ENCODE results near the gene LSMEM2.

DNA sequence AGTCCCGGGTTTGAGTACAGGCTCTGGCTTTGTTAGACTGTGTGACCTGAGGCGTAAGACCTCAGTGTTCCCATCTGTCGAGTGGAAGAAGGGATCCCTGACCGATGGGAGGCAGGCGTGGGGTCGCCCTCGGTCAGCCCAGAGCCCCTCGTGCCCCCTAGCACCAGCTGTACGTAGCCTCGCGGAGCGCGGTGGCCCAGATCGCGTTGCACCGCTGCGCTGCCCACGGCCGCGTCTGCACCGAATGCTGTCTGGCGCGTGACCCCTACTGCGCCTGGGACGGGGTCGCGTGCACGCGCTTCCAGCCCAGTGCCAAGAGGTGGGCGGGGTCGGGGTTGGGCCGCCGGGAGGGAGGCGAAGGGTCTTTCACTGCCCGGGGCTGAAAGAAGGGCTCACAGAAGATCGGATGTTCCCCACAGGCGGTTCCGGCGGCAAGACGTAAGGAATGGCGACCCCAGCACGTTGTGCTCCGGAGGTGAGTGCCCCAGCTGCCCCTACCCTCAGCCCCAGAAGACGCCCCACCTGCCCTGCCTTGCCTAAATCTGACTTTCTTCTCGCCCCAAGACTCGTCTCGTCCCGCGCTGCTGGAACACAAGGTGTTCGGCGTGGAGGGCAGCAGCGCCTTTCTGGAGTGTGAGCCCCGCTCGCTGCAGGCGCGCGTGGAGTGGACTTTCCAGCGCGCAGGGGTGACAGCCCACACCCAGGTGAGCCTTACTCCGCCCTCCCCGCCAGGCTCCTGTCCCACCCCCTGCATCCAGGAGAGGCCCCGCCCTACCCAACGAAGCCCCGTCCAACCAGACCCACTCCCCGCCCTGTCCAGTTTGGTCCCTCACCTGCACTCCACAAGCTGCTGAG lies 3.5 kb upstream of the LSMEM2 start:
- no peak for TF ChIP-seq ZNF302 (CRISPR knock-in tag; IDR thresholded peaks at IDR 0.05)
- TF ChIP-seq CBX8 (IDR thresholded peaks at IDR 0.05): no peak
- TF ChIP-seq EP300 (IDR thresholded peaks at IDR 0.05): no peak
- no peak for TF ChIP-seq MAFK (IDR thresholded peaks at IDR 0.05; ENCODE audit: partially characterized antibody)
- TF ChIP-seq, protein P1, sequence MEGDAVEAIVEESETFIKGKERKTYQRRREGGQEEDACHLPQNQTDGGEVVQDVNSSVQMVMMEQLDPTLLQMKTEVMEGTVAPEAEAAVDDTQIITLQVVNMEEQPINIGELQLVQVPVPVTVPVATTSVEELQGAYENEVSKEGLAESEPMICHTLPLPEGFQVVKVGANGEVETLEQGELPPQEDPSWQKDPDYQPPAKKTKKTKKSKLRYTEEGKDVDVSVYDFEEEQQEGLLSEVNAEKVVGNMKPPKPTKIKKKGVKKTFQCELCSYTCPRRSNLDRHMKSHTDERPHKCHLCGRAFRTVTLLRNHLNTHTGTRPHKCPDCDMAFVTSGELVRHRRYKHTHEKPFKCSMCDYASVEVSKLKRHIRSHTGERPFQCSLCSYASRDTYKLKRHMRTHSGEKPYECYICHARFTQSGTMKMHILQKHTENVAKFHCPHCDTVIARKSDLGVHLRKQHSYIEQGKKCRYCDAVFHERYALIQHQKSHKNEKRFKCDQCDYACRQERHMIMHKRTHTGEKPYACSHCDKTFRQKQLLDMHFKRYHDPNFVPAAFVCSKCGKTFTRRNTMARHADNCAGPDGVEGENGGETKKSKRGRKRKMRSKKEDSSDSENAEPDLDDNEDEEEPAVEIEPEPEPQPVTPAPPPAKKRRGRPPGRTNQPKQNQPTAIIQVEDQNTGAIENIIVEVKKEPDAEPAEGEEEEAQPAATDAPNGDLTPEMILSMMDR (IDR thresholded peaks at IDR 0.05): no peak
- no peak for TF ChIP-seq ESRRA (IDR thresholded peaks at IDR 0.05; ENCODE audit: borderline replicate concordance, low read length)
- TF ChIP-seq, protein P2, sequence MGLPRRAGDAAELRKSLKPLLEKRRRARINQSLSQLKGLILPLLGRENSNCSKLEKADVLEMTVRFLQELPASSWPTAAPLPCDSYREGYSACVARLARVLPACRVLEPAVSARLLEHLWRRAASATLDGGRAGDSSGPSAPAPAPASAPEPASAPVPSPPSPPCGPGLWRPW (IDR thresholded peaks at IDR 0.05): no peak

Data from A549 (cell line).